NCI-H1048 (cell line): ENCODE results near the gene FAM221A.
"Not testable (repeated sequence)": the region's sequence is repeated elsewhere in the genome, so short reads cannot be mapped to it uniquely, and the experiment has no call there.

Experiments used
- DNase-seq: peaks from one replicate; lab custom pipeline; 2025; lab: John Stamatoyannopoulos, UW

The FAM221A gene

GRCh38 chr7:23709081-23709750 lies 29.2 kb downstream of the FAM221A start:
- DNase-seq, result no peak

- DNase-seq, result no peak
These were observed 30.0 kb downstream of the FAM221A start, which contains the start of gene STK31 for GRCh38 chr7:23710000-23710399. Gene STK31, plus strand, starts transcription at chr7:23710219. Its CDS starts 67 bp downstream, at chr7:23710286.

- no peak for DNase-seq
These were observed 32.6 kb downstream of the FAM221A start for GRCh38 chr7:23712368-23713284.

GRCh38 chr7:23713285-23714149 lies 33.5 kb downstream of the FAM221A start:
- DNase-seq, result no peak

GRCh38 chr7:23714150-23714464 lies 34.1 kb downstream of the FAM221A start:
- DNase-seq, result no peak

- DNase-seq, result no peak
These were observed 34.6 kb downstream of the FAM221A start for GRCh38 chr7:23714579-23714978.

- DNase-seq, result no peak
These were observed 35.1 kb downstream of the FAM221A start for GRCh38 chr7:23715099-23715498.

GRCh38 chr7:23717788-23718187 lies 37.8 kb downstream of the FAM221A start:
- DNase-seq, result no peak

- DNase-seq, result no peak
These were observed 41.5 kb downstream of the FAM221A start for GRCh38 chr7:23721456-23721855.

GRCh38 chr7:23722587-23723216 lies 42.7 kb downstream of the FAM221A start:
- DNase-seq, result not testable (repeated sequence)

- not testable (repeated sequence) for DNase-seq
These were observed 44.1 kb downstream of the FAM221A start for GRCh38 chr7:23724113-23724512.

GRCh38 chr7:23742051-23742450 lies 62.1 kb downstream of the FAM221A start:
- no peak for DNase-seq

GRCh38 chr7:23743226-23743625 lies 63.2 kb downstream of the FAM221A start:
- no peak for DNase-seq

- no peak for DNase-seq
These were observed 66.6 kb downstream of the FAM221A start for GRCh38 chr7:23746629-23747028.

- DNase-seq, result no peak
These were observed 71.9 kb downstream of the FAM221A start for GRCh38 chr7:23751852-23752251.
